T-helper 1 cell treated with Interleukin-12 subunit alpha and Interleukin-12 subunit beta and Interleukin-4 antibody, amounts not matched to agents 30 ng/mL and 1 ng/mL, for 36 hours (primary cell): ENCODE measurements around the gene JAK3. TPM values are rescaled to one million over a fixed set of nuclear protein-coding genes. Genes with fewer than 3 reads are reported as not detected.
"Not testable (repeated sequence)": the region's sequence is repeated elsewhere in the genome, so short reads cannot be mapped to it uniquely, and the experiment has no call there.

Experiments
- intact Hi-C: fragments of 100-400 bp; cut with micrococcal nuclease; formaldehyde crosslinking; loops from one replicate; pipeline ENCODE4 v1.15.1; 2024
- total RNA-seq: library from RNA; stranded (reverse); gene quantifications from 2 replicates; pipeline ENCODE4 v1.2.3, GENCODE V29; 2022

The JAK3 gene
- total RNA-seq, 1 donor from 2014 or later: 336 TPM

DNA sequence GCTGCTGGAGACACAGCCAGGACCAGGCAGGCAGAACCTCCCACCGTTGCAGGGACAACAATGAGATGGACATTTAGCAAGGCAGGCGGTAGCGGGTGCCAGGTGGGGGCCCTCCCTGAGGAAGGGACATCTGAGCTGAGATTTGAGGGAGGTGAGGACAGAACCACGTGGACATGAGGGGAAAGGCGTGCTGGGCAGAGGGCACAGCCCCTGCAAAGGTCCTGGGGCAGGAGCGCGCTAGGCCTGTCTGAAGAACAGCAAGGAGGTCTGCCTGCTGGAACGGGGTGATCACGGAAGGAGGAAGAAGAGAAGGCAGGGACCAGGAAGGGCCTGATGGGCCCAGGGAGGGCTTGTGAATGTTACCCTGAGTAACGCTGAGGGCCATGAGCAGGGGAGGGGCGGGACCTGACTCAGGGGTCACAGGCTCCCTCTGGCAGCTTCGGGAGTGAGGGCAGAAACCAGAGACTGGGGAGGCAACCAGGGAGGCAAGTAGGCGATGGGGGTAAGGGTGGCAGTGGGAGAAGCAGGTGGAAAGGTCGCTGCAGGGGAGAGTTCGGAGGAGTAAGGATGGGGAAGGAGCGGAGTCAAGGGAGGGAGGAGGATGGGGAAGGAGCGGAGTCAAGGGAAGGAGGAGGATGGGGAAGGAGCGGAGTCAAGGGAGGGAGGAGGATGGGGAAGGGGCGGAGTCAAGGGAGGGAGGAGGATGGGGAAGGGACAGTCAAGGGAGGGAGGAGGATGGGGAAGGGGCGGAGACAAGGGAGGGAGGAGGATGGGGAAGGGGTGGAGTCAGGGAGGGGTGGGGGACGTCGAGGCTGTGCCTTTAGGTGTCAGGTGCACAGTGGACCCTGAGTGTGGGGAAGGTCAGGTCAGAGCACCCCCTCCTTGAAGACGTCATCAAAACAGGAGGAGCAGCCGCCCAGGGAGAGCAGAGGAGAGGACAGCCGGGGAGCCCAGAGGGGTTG lies 68.5 kb downstream of the JAK3 start:
- intact Hi-C loops: no loop called here

DNA sequence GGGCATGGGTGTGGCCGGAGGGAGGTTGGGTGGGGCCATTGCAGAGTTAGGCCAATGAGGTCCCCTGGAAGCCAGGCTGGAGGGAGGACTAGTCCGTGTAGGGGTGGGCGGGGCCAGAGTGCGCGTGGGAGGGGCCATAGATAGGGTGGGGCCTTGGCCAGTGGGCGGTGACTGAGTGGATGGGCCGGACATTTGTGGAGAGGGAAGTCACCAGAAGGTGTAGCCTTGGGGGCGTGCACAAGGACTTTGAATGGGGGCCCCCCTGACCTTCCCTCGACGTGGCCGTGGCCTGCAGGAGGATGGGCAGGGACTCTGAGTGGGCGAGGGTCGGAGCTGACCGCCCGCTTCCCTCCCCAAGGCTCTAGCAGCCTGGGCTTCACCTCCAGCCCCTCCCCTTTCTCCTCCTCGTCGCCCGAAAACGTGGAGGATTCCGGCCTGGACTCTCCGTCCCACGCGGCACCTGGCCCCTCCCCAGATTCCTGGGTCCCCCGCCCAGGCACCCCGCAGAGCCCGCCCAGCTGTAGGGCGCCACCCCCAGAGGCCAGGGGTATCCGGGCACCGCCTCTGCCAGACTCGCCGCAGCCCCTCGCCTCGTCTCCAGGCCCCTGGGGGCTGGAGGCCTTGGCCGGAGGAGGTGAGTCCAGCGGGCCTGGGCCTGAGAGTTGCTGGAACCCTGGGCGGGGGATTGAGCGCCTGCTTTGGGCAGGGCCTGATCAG lies 69.4 kb downstream of the JAK3 start:
- intact Hi-C loops: no loop called here

DNA sequence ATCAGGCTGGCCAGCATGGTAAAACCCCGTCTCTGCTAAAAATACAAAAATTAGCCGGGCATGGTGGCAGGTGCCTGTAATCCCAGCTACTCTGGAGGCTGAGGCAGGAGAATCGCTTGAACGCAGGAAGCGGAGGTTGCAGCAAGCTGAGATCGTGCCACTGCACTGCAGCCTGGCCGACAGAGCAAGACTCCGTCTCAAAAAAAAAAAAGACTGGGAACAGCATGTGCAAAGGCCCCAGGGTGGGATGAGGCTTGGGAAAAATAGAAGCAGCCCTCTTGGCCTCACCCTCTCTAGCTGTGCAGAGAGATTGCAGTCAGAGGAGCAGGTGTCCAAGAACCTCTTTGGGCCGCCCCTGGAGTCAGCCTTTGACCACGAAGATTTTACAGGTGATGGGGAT lies 69.9 kb downstream of the JAK3 start:
- intact Hi-C loops: not testable (repeated sequence)

DNA sequence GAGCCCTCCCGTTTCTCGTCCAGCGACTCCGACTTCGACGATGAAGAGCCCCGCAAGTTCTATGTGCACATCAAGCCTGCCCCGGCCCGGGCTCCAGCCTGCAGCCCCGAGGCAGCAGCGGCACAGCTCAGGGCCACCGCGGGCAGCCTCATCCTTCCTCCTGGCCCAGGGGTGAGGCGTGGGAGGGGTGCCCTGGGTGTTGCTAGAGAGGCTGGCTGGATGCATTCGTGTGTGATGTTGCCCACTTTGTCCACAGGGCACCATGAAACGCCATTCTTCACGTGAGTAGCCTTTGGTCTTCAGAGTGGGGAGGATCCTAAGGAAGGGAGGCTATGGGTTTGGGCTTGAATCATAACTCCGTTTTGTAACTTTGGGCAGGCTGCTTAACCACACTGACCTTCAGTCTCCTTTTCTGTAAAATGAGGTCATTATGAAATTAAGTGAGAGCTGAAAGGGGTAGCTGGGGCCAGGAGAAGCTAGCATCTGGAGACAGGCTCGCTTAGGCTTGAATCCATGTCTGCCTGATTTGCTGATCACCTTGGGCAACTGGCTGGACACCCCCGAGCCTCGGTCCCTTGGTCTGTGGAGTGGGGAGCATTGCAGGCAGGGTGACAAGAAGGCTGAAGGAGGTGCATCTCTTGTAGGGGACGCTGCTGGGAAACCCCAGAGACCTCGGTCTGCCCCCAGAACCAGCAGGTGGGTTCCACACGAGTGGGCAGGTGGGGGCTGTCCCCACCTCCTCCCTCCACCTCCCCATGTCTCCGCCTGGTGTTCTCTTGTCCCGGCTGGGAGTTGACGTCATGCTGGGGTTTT lies 71.6 kb downstream of the JAK3 start:
- intact Hi-C loops: loop anchor here (1.0 to 2.0 kb wide), 2 partner anchors 8 to 71 kb away; no protein-coding TSS in a partner anchor

DNA sequence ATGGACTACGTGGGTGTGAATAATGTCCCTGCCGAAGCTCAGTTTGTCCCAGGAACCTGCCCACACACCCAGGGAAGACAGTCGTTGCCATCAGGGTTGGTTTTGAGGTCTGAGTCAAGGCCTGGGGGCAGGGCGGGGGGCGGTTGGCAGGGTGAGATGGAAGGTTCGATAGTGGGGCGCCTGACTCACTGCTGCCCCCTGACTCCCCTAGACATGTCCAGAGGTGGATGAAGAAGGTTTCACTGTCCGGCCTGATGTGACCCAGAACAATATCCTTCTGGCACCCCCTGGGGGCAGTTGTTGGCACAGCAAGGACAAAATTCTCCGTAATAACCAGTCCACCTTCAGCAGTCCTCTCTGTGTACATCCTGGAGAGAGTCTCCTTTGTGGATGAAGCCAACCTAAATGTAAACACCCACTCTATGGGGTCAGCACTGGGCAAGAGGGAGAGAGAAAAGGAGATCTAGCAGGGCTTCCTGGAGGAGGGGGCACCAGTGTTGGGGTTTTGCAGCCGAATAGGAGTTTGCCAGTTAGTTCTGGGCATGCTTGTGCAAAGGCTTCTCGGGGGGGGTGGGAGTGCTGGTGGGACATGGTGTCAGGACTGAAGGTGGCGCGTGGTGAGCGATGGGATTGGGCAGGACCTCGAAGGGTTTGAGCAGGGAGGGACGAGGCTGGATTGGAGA lies 72.4 kb downstream of the JAK3 start:
- intact Hi-C loops: loop anchor here (1.0 to 2.0 kb wide), 2 partner anchors 9 to 71 kb away; no protein-coding TSS in a partner anchor

Other genes starting within 250 kb of the JAK3 start
- 0.27 TPM in 1 of 2 replicates, not detected in the other for gene UNC13A, start 159.6 kb downstream of the JAK3 start, total RNA-seq
- 70.8 and 75.5 TPM in 2 replicates for gene MAP1S, start 128.5 kb downstream of the JAK3 start, total RNA-seq
- 94.1 and 98.7 TPM in 2 replicates for gene FCHO1, start 96.5 kb downstream of the JAK3 start, total RNA-seq
- 0.61 and 0.90 TPM in 2 replicates for gene B3GNT3, start 52.8 kb downstream of the JAK3 start, total RNA-seq
- gene INSL3, start 26.5 kb downstream of the JAK3 start, total RNA-seq: 11.8 and 13.9 TPM in 2 replicates
- gene RPL18A, start 11.9 kb upstream of the JAK3 start, total RNA-seq: 2,028 and 2,084 TPM in 2 replicates
- 1.6 and 2.2 TPM in 2 replicates for gene SLC5A5, start 24.0 kb upstream of the JAK3 start, total RNA-seq
- gene CCDC124, start 85.0 kb upstream of the JAK3 start, total RNA-seq: 64.3 and 72.2 TPM in 2 replicates
- gene KCNN1, start 119.1 kb upstream of the JAK3 start, total RNA-seq: 0.20 TPM in 1 of 2 replicates, not detected in the other
- 68.1 and 80.2 TPM in 2 replicates for gene ARRDC2, start 160.2 kb upstream of the JAK3 start, total RNA-seq
- 128 and 131 TPM in 2 replicates for gene IL12RB1, start 239.0 kb upstream of the JAK3 start, total RNA-seq
- gene MAST3, start 249.8 kb upstream of the JAK3 start, total RNA-seq: 38.9 and 39.0 TPM in 2 replicates